GM21529 (cell line): ENCODE data around the gene MLEC.

Experiments used
- ATAC-seq: cut with Tn5 transposase; IDR thresholded peaks from one replicate; pipeline ENCODE4 v1.9.1; 2021; ENCODE audit not compliant: unreplicated experiment

MLEC gene

GRCh38 chr12:120739821-120740613 is 53.1 kb downstream of the MLEC start:
- no peak for ATAC-seq

GRCh38 chr12:120740871-120741270 is 53.9 kb downstream of the MLEC start:
- no peak for ATAC-seq

- ATAC-seq, result no peak
Measured at GRCh38 chr12:120741476-120742421, 54.8 kb downstream of the MLEC start.

GRCh38 chr12:120744922-120745493 is 58.1 kb downstream of the MLEC start:
- ATAC-seq, result no peak

GRCh38 chr12:120748242-120748641 is 61.3 kb downstream of the MLEC start:
- no peak for ATAC-seq

GRCh38 chr12:120749256-120749655 is 62.3 kb downstream of the MLEC start:
- no peak for ATAC-seq

DNA sequence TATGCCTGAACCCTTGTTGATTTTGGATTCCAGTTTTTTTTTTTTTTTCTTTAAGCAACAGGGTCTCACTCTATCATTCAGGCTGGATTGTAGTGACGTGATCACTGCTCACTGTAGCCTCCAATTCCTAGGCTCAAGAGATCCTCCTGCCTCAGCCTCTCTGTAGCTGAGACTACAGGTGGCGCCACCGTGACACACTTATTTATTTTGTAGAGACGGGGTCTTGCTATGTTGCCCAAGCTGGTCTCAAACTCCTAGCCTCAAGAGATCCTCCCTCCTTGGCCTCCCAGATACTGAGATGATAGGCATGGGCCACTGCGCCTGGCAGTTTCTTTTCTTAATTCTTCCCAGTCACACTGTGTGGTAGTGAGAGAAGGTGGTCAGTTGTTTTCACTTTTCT is 63.9 kb downstream of the MLEC start:
- no peak for ATAC-seq

DNA sequence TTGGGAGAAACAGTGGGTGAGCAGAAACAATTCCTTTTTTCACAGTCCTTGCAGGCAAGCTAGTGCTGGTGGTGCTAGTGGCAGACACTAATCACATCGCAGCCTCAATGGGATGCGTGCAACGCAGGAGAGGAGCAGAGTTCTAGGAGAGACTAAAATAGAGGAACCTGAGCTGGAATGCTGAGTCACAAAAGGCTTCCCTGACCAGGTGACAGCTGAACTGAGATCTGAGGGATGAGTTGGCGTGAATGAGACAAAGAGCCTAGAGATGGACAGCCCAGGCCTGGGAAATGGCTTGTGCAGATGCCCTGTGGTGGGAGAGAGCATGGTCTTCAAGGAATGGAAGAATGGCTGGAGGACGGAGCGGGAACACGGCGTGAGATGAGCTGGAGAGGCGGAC is 64.4 kb downstream of the MLEC start:
- no peak for ATAC-seq
